ENCODE measurements around the gene SLC22A17. TPM values are rescaled to one million over a fixed set of nuclear protein-coding genes. Genes with fewer than 3 reads are reported as not detected.
A peak's percentile ranks its signal among the peaks of the same experiment; 100 is the strongest.

The SLC22A17 gene
- total and polyA plus RNA-seq, 2 of the 13 experiments (the other 11 are each of a cell fraction or from before 2014, with no cell fraction given): 0.95 to 1.1 TPM

DNA sequence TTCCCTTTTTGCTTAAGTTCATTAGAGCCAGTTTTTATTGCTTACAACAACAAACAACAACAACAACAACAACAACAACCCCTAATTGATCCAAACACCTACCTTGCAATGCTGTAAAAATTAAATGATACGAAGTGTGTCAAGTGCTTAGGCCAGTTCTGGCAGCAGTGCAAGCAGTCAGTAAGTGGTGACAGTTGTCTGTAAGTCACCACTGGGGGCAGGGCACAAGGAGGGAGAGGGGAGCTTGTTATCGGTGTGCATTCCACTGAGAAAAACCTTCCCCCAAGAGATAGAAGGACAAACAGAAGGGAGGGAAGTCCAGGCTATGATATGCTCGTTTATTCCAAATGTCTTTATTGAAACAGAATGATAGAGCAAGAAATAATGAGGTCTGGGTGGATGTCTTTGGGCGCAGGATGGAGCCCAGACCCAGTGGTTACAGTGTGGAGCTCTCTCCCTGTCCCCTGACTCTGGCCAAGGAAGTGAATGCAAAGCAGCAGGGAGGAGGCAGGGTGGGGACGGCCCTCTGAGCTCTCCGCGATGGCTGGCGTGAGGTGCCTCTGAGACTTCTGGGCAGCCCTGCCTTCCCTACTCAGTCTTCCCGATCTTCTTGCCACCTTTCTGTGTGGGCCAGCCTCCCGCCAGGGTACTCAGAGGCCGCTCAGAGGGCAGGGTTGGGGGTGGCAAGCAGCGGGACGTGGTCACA, 6.5 kb downstream of the SLC22A17 start:
- Histone ChIP-seq H3K4me2 (ENCODE audit: low read depth, low read length) (no peak overlapping the region), H3K4me1 (ENCODE audit: insufficient read depth, low read length) (no peaks in the 10 kb centered on the region), H3K9ac (ENCODE audit: insufficient read depth, low read depth, low read length) (no peak overlapping the region), H3K27ac (ENCODE audit: extremely low read length, insufficient read depth, low read length) (no peak overlapping the region), H4K20me1 (ENCODE audit: insufficient read depth, low read length) (no peaks in the 10 kb centered on the region), H3K36me3 (replicated peaks in 1 of 2; ENCODE audit: control insufficient read depth in 1 of 2, insufficient read depth in 2 of 2, low read length in 2 of 2) (no peaks in the 10 kb centered on the region), H3K4me3 (replicated peaks in 1 of 3; ENCODE audit: insufficient read depth in 1 of 3, low read depth in 2 of 3, low read length in 3 of 3) (no peak overlapping the region), H3K27me3 (ENCODE audit: control insufficient read depth in 1 of 2, insufficient read depth in 2 of 2, low read length in 2 of 2) (peaks cover 4 to 66% of the 10 kb centered on the region in 2 experiments), H3K79me2 (ENCODE audit: insufficient read depth, low read length) (no peaks in the 10 kb centered on the region), H3K9me3 (ENCODE audit: low read length) (peaks cover 3% of the 10 kb centered on the region; the same call in 1 of the 2 replicates), H2AFZ (ENCODE audit: low read length) (no peak overlapping the region)
- intact Hi-C loops (cut with micrococcal nuclease; ENCODE audit: unreplicated experiment): no loop called here
- DNase-seq (ENCODE audit: low spot score) (peak; percentile 45), FAIRE-seq (peak; percentile 48), ATAC-seq (peak; percentile 87)
- ChIA-PET CTCF (ENCODE audit: low intra/inter-chr PET ratio, low total read pairs) (no interaction called here), POLR2A (interaction anchor here (0.8 to 2.2 kb wide), 4 partner anchors 20 to 45 kb away, joined by 3 to 16 read pairs (median 4); partner anchors contain the start of genes BCL2L2 and PABPN1)
- no TSS peak for BruUV-seq (replicated peaks)
- 39% methylated on average over 13 of the region's 13 CpGs for WGBS (ENCODE audit: low lambda C conversion rate)
- in situ Hi-C loops (cut with HindIII; ENCODE audit: extremely low pct_ligation_motif_present, low pct_unique_long_range_greater_than_20kb): no loop called here
- TF ChIP-seq TEAD3 (CRISPR knock-in tag; optimal IDR thresholded peaks at IDR 0.05; ENCODE audit: borderline replicate concordance) (no peak), NR2F1 (CRISPR knock-in tag; IDR thresholded peaks at IDR 0.05) (no peak), GATAD1 (CRISPR knock-in tag; IDR thresholded peaks at IDR 0.05) (no peak), XRCC5 (optimal IDR thresholded peaks at IDR 0.05; ENCODE audit: low read length) (peak; percentile 58), ZC3H13 (CRISPR knock-in tag; IDR thresholded peaks at IDR 0.05) (no peak), FOSL1 (CRISPR knock-in tag; IDR thresholded peaks at IDR 0.05; ENCODE audit: borderline replicate concordance) (no peak), KLF13 (CRISPR knock-in tag; IDR thresholded peaks at IDR 0.05) (0 out of 2 replicates have a peak, but pooled peaks have one; percentile 16), ZBTB42 (CRISPR knock-in tag; IDR thresholded peaks at IDR 0.05) (no peak), HOXA5 (CRISPR knock-in tag; IDR thresholded peaks at IDR 0.05) (no peak), FOXO1 (CRISPR knock-in tag; IDR thresholded peaks at IDR 0.05) (no peak), RBFOX2 (IDR thresholded peaks at IDR 0.05; ENCODE audit: low read depth, low read length) (no peak), SMARCE1 (IDR thresholded peaks at IDR 0.05; ENCODE audit: borderline replicate concordance) (no peak), EHMT2 (IDR thresholded peaks at IDR 0.05; ENCODE audit: borderline replicate concordance, low read depth, low read length) (no peak), ZNF772 (CRISPR knock-in tag; IDR thresholded peaks at IDR 0.05) (no peak), CHCHD3 (CRISPR knock-in tag; IDR thresholded peaks at IDR 0.05) (no peak), RAD51 (IDR thresholded peaks at IDR 0.05; ENCODE audit: borderline replicate concordance) (0 out of 2 replicates have a peak, but pooled peaks have one; percentile 6), ZNF782 (CRISPR knock-in tag; IDR thresholded peaks at IDR 0.05; ENCODE audit: borderline replicate concordance) (0 out of 2 replicates have a peak, but pooled peaks have one; percentile 66), ZNF747 (CRISPR knock-in tag; IDR thresholded peaks at IDR 0.05; ENCODE audit: borderline replicate concordance) (0 out of 2 replicates have a peak, but pooled peaks have one; percentile 9)
- TF ChIP-seq, protein P1, sequence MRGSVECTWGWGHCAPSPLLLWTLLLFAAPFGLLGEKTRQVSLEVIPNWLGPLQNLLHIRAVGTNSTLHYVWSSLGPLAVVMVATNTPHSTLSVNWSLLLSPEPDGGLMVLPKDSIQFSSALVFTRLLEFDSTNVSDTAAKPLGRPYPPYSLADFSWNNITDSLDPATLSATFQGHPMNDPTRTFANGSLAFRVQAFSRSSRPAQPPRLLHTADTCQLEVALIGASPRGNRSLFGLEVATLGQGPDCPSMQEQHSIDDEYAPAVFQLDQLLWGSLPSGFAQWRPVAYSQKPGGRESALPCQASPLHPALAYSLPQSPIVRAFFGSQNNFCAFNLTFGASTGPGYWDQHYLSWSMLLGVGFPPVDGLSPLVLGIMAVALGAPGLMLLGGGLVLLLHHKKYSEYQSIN (CRISPR knock-in tag; IDR thresholded peaks at IDR 0.05; ENCODE audit: borderline replicate concordance): no peak
- TF ChIP-seq, protein P2, sequence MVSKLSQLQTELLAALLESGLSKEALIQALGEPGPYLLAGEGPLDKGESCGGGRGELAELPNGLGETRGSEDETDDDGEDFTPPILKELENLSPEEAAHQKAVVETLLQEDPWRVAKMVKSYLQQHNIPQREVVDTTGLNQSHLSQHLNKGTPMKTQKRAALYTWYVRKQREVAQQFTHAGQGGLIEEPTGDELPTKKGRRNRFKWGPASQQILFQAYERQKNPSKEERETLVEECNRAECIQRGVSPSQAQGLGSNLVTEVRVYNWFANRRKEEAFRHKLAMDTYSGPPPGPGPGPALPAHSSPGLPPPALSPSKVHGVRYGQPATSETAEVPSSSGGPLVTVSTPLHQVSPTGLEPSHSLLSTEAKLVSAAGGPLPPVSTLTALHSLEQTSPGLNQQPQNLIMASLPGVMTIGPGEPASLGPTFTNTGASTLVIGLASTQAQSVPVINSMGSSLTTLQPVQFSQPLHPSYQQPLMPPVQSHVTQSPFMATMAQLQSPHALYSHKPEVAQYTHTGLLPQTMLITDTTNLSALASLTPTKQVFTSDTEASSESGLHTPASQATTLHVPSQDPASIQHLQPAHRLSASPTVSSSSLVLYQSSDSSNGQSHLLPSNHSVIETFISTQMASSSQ (IDR thresholded peaks at IDR 0.05; ENCODE audit: low read depth): no peak
- TF ChIP-seq, protein P2 (CRISPR knock-in tag; IDR thresholded peaks at IDR 0.05; ENCODE audit: borderline replicate concordance): 0 out of 2 replicates have a peak, but pooled peaks have one; percentile 44
